HG02610 (cell line): Measurements from ENCODE around the gene LRP3.

Experiments used
- ATAC-seq: cut with Tn5 transposase; IDR thresholded peaks from one replicate; pipeline ENCODE4 v1.9.1; 2021; ENCODE audit warnings: mild to moderate bottlenecking, moderate library complexity; ENCODE audit not compliant: unreplicated experiment

LRP3 gene

GRCh38 chr19:33235269-33235995 is 41.3 kb downstream of the LRP3 start:
- ATAC-seq: no peak

- no peak for ATAC-seq
Measured at GRCh38 chr19:33235996-33236350, 41.8 kb downstream of the LRP3 start.

- ATAC-seq: no peak
Measured at GRCh38 chr19:33236696-33237390, 42.7 kb downstream of the LRP3 start.

- ATAC-seq: no peak
Measured at GRCh38 chr19:33238481-33239149, 44.5 kb downstream of the LRP3 start.

GRCh38 chr19:33239223-33239975 is 45.3 kb downstream of the LRP3 start:
- no peak for ATAC-seq

- no peak for ATAC-seq
Measured at GRCh38 chr19:33240181-33240771, 46.1 kb downstream of the LRP3 start.

- ATAC-seq: no peak
Measured at GRCh38 chr19:33241091-33241529, 47.0 kb downstream of the LRP3 start.

- ATAC-seq: no peak
Measured at GRCh38 chr19:33241530-33242101, 47.5 kb downstream of the LRP3 start.

GRCh38 chr19:33242131-33242530 is 48.0 kb downstream of the LRP3 start:
- no peak for ATAC-seq

- no peak for ATAC-seq
Measured at GRCh38 chr19:33242911-33243310, 48.8 kb downstream of the LRP3 start.

- ATAC-seq: no peak
Measured at GRCh38 chr19:33245948-33246708, 52.0 kb downstream of the LRP3 start.

GRCh38 chr19:33246709-33247440 is 52.7 kb downstream of the LRP3 start:
- no peak for ATAC-seq

- ATAC-seq: no peak
Measured at GRCh38 chr19:33247441-33247819, 53.3 kb downstream of the LRP3 start.

GRCh38 chr19:33248104-33248503 is 54.0 kb downstream of the LRP3 start:
- ATAC-seq: no peak

- no peak for ATAC-seq
Measured at GRCh38 chr19:33248553-33248953, 54.4 kb downstream of the LRP3 start.

- ATAC-seq: no peak
Measured at GRCh38 chr19:33248954-33249613, 55.0 kb downstream of the LRP3 start.

- ATAC-seq: no peak
Measured at GRCh38 chr19:33249740-33250366, 55.7 kb downstream of the LRP3 start.

- ATAC-seq: no peak
Measured at GRCh38 chr19:33250500-33250899, 56.4 kb downstream of the LRP3 start.
